Neural progenitor cell (in vitro differentiated cells): Measurements from ENCODE around the gene GBF1.

ENCODE experiments used
- CTCF ChIP-seq: fragments of 200-600 bp; sonication (generic); IDR thresholded peaks from 2 replicates; pipeline ENCODE4 v1.5.1; 2017; ENCODE audit warnings: antibody characterized with exemption, mild to moderate bottlenecking
- EZH2 ChIP-seq: fragments of 200-600 bp; sonication (generic); IDR thresholded peaks from 2 replicates; pipeline ENCODE4 v1.6.1; 2017; ENCODE audit warnings: antibody characterized with exemption, mild to moderate bottlenecking, moderate library complexity
- EZH2phosphoT487 ChIP-seq: fragments of 200-600 bp; sonication (generic); IDR thresholded peaks from 2 replicates; pipeline ENCODE4 v1.6.1; 2017; ENCODE audit warnings: antibody characterized with exemption

- TF ChIP-seq CTCF, result no peak
- TF ChIP-seq EZH2, result no peak
- no peak for TF ChIP-seq EZH2phosphoT487
Observed at GRCh38 chr10:102289840-102290239, 44.5 kb downstream of the GBF1 start.
